NCI-H1092 treated with DMSO at 0.1 percent for 48 hours (cell line): Measurements from ENCODE around the gene ZNF865.

Source experiments
- DNase-seq: peaks from one replicate; lab custom pipeline; 2025; lab: John Stamatoyannopoulos, UW

ZNF865 gene

DNA sequence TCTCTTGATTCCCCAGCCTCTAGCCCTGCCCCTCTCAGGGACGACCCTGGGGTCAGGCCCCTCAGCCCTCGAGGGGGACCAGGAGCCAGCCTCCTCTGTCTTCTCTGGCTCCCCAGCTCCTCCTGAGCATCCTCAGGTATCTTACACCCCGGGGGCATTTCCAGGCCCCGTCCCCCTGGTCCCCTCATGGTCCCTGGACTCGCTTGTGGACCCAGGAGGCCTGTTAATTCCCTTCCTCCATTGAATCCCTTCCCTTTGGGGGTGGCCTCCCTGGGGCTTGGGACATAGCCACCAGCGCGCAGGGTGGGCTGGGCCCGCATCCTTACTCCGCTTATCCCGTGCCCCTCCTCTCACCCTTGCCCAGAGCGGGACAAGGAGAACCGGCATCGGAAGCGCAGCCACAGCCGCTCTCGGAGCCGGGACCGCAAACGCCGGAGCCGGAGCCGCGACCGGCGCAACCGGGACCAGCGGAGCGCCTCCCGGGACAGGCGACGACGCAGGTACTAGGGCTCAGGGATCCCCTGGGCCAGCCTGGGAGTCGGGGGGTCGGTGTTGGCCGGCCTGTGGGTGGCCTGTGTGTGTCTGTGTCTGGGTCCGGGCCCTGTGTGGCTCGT, 53.5 kb downstream of the ZNF865 start:
- DNase-seq: no peak

DNA sequence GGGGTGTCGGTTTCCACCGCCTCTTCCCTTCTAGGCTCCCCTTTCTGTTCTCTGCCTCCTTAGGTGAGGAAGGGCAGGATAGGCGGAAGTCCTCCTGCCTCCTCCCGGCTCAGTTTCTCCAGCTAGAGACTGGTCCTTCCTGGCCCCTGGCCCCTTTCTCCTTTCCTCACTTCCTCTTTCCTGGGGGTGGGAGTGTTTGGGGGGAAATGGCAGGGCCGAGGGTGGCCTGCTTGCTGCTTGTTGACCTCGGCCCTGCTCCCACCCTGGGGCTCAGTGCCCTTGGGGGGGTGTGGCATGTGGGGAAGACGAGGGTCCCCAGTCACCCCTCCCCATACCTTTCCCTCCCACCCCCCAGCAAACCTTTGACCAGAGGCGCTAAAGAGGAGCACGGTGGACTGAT, 54.4 kb downstream of the ZNF865 start:
- no peak for DNase-seq

DNA sequence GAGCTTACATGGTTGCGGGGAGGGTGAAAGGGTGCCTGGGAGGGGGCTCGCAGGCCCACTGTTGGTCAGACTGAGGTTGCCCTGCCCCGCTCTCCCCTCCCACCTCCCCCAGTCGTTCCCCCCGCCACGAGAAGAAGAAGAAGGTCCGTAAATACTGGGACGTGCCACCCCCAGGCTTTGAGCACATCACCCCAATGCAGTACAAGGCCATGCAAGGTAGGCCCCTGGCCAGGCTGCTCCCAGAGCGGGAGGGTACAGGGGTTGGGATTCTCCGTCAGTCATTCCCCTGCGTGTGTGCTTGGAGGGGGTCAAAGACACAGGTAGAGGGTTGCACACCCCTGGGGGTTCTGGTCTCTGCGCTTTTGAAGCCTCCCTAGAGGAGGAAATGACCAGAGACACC, 55.0 kb downstream of the ZNF865 start:
- DNase-seq: no peak

GRCh38 chr19:55660991-55661390, 55.5 kb downstream of the ZNF865 start:
- DNase-seq: no peak

DNA sequence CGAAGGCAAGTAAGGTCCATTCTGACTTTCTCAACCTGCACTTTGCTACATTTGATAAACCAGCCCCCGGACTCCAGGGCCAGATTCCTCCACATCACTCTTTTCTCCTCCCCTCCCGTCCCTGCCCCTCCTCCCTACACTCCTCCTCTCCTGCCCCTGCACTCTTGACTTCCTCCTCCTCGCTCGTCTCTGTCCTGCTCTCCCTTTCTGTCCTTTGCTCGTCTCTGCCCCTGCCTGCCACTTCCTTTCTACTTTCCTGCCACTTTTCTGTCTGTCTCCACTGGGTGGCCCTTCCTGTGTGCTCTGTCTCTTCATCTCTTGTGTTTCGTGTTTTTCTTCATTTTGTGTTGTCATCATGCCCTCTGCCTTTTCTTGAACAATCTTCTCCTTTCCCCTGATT, 56.4 kb downstream of the ZNF865 start:
- DNase-seq: no peak

GRCh38 chr19:55663846-55664536, 58.5 kb downstream of the ZNF865 start:
- DNase-seq: no peak

GRCh38 chr19:55666343-55667005, 61.0 kb downstream of the ZNF865 start:
- no peak for DNase-seq
